Right forelimb (tissue), 1 donor: Measurements from ENCODE around the gene GPATCH4.

Source experiments
- DNase-seq: peaks from one replicate; pipeline ENCODE4 v3.0.0-alpha.2; 2018

The GPATCH4 gene

DNA sequence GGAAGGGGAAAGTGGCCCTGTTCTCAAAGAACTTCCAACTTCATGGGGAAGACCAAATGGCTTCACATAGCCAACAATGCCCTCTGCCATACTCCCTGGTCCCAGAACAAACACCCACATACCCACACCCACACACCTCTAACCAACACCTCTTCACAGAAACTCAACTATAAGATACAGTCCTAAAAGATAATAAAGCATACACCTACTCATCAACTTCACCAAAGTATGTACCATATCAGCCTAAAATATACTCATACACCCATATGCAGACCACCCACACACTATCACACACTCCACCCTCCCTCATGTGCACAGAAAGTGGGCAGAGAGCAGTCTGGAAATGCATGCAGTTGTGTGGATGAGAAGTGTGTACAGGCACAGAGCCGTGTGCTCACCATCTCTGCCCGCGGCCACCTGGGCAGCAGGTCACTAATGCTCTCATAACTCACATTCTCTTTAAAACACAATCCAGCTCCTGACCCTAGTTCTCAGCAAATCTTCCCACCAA lies 56.6 kb downstream of the GPATCH4 start:
- DNase-seq: no peak
